Measurements from ENCODE around the gene REV1.

DNA sequence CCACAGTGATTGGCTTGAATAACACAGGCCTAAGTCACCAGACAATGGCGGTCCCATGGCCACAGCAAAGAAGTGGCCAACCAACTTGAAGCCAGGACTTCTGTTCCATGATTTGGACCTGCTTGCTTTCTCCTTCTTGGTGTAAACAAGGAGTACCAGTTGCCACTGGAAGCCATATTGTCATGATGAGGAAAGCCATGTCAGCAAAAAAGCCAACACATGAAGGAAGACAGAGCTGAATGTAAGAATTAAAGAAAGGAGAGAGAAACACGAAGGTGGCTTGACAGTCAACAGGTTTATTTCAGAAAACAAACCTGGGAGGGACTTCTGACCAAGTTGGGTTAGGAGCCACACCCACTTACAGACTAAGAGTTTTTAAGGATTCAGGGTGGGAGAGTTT is 32.3 kb upstream of the REV1 start:
- TF ChIP-seq POLR2A (IDR thresholded peaks at IDR 0.05), result no peak
- TF ChIP-seq, protein P1, sequence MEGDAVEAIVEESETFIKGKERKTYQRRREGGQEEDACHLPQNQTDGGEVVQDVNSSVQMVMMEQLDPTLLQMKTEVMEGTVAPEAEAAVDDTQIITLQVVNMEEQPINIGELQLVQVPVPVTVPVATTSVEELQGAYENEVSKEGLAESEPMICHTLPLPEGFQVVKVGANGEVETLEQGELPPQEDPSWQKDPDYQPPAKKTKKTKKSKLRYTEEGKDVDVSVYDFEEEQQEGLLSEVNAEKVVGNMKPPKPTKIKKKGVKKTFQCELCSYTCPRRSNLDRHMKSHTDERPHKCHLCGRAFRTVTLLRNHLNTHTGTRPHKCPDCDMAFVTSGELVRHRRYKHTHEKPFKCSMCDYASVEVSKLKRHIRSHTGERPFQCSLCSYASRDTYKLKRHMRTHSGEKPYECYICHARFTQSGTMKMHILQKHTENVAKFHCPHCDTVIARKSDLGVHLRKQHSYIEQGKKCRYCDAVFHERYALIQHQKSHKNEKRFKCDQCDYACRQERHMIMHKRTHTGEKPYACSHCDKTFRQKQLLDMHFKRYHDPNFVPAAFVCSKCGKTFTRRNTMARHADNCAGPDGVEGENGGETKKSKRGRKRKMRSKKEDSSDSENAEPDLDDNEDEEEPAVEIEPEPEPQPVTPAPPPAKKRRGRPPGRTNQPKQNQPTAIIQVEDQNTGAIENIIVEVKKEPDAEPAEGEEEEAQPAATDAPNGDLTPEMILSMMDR (IDR thresholded peaks at IDR 0.05), result no peak
